Measurements from ENCODE around the gene CDH1. TPM values are rescaled to one million over a fixed set of nuclear protein-coding genes. Genes with fewer than 3 reads are reported as not detected.
A peak's percentile ranks its signal among the peaks of the same experiment; 100 is the strongest.

The CDH1 gene
- total and polyA plus RNA-seq, 12 donors = 0.11 to 1.2 (median 0.40) TPM; not detected in 3

- H3K4me1 ChIP-seq (replicated peaks in 1 of 2) = no peaks in the 10 kb centered on the region
- intact Hi-C loops (cut with DNase I) = no loop called here
- no peak for DNase-seq
- 63 to 78% (median 70%) methylated on average over 19 to 20 of the region's 20 CpGs for whole genome bisulfite sequencing, 4 donors
- H3K4me3 ChIP-seq = no peak overlapping the region
- H3K27me3 ChIP-seq = no peaks in the 10 kb centered on the region
- H3K36me3 ChIP-seq (replicated peaks in 1 of 2) = no peaks in the 10 kb centered on the region
- H3K27ac ChIP-seq = no peak overlapping the region
- TF ChIP-seq, protein P1, sequence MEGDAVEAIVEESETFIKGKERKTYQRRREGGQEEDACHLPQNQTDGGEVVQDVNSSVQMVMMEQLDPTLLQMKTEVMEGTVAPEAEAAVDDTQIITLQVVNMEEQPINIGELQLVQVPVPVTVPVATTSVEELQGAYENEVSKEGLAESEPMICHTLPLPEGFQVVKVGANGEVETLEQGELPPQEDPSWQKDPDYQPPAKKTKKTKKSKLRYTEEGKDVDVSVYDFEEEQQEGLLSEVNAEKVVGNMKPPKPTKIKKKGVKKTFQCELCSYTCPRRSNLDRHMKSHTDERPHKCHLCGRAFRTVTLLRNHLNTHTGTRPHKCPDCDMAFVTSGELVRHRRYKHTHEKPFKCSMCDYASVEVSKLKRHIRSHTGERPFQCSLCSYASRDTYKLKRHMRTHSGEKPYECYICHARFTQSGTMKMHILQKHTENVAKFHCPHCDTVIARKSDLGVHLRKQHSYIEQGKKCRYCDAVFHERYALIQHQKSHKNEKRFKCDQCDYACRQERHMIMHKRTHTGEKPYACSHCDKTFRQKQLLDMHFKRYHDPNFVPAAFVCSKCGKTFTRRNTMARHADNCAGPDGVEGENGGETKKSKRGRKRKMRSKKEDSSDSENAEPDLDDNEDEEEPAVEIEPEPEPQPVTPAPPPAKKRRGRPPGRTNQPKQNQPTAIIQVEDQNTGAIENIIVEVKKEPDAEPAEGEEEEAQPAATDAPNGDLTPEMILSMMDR (IDR thresholded peaks at IDR 0.05) = no peak
- no peak for TF ChIP-seq POLR2A (IDR thresholded peaks at IDR 0.05)
- no peaks in the 10 kb centered on the region for H3K9me3 ChIP-seq (replicated peaks in 1 of 3)
Measured at GRCh38 chr16:68792465-68793324, 55.6 kb downstream of the CDH1 start.

DNA sequence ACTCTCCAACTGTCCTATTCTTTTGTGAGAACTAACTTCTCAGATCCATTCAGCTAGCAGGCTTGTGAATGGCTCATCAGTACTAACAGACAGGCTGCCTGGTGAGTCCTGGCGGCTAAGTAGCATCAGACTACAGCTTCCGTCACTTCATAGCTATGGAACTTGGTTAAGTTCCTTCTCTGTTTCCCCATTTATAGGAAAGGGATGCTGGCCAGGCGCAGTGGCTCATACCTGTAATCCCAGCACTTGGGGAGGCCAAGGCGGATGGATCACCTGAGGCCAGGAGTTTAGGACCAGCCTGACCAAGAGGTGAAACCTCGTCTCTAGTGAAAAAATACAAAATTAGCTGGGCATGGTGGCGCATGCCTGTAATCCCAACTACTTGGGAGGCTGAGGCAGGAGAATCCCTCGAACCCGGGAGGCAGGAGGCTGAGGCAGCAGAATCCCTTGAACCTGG, 56.3 kb downstream of the CDH1 start:
- Histone ChIP-seq H3K36me3 (replicated peaks in 1 of 2) (no peaks in the 10 kb centered on the region), H3K4me1 (replicated peaks in 1 of 2) (no peaks in the 10 kb centered on the region), H3K4me3 (no peak overlapping the region), H3K9me3 (replicated peaks in 1 of 3) (no peaks in the 10 kb centered on the region), H3K27ac (no peak overlapping the region), H3K27me3 (no peaks in the 10 kb centered on the region)
- no peak for DNase-seq
- intact Hi-C loops (cut with DNase I) = no loop called here
- WGBS, 4 donors = 85 to 99% (median 93%) methylated on average over 8 of the region's 8 CpGs
- TF ChIP-seq, protein P1 (IDR thresholded peaks at IDR 0.05) = no peak
- TF ChIP-seq POLR2A (IDR thresholded peaks at IDR 0.05) = no peak

GRCh38 chr16:68798398-68798797, 61.3 kb downstream of the CDH1 start:
- Histone ChIP-seq H3K4me1 (replicated peaks in 1 of 2) (no peaks in the 10 kb centered on the region), H3K36me3 (replicated peaks in 1 of 2) (no peaks in the 10 kb centered on the region), H3K9me3 (replicated peaks in 1 of 3) (no peaks in the 10 kb centered on the region), H3K4me3 (no peak overlapping the region), H3K27ac (no peak overlapping the region), H3K27me3 (no peaks in the 10 kb centered on the region)
- WGBS, 4 donors = 87 to 100% (median 91%) methylated on average over 2 of the region's 2 CpGs
- DNase-seq = no peak
- no peak for TF ChIP-seq POLR2A (IDR thresholded peaks at IDR 0.05)
- TF ChIP-seq, protein P1 (IDR thresholded peaks at IDR 0.05) = no peak
- intact Hi-C loops (cut with DNase I) = no loop called here

- no peak overlapping the region for H3K27ac ChIP-seq
- intact Hi-C loops (cut with DNase I) = loop anchor here in 1 of 2 donors (5.0 to 10.0 kb wide), 2 partner anchors 98 to 276 kb away; no protein-coding TSS in a partner anchor
- H3K27me3 ChIP-seq = no peaks in the 10 kb centered on the region
- no peaks in the 10 kb centered on the region for H3K4me1 ChIP-seq (replicated peaks in 1 of 2)
- no peak for TF ChIP-seq POLR2A (IDR thresholded peaks at IDR 0.05)
- TF ChIP-seq, protein P1 (IDR thresholded peaks at IDR 0.05) = peak; percentile 29 to 72 (median 47)
- DNase-seq = peak; percentile 25 to 78 (median 60)
- WGBS, 4 donors = 13 to 16% (median 14%) methylated on average over 5 of the region's 5 CpGs
- no peak overlapping the region for H3K4me3 ChIP-seq
- no peaks in the 10 kb centered on the region for H3K36me3 ChIP-seq (replicated peaks in 1 of 2)
- no peaks in the 10 kb centered on the region for H3K9me3 ChIP-seq (replicated peaks in 1 of 3)
Measured at GRCh38 chr16:68800257-68800875, 63.3 kb downstream of the CDH1 start.

Data from adrenal gland (tissue), 12 donors.